ENCODE results near the gene SCYGR5.
"Not testable (repeated sequence)": the region's sequence is repeated elsewhere in the genome, so short reads cannot be mapped to it uniquely, and the experiment has no call there.

The SCYGR5 gene

GRCh38 chr2:227666631-227667170 lies at the start of gene SCYGR5:
TSS of gene SCYGR5 (plus strand) at chr2:227666804. CDS start at chr2:227666804, 0 bp downstream.
- not testable (repeated sequence) for DNase-seq (ENCODE audit: low read depth)

DNA sequence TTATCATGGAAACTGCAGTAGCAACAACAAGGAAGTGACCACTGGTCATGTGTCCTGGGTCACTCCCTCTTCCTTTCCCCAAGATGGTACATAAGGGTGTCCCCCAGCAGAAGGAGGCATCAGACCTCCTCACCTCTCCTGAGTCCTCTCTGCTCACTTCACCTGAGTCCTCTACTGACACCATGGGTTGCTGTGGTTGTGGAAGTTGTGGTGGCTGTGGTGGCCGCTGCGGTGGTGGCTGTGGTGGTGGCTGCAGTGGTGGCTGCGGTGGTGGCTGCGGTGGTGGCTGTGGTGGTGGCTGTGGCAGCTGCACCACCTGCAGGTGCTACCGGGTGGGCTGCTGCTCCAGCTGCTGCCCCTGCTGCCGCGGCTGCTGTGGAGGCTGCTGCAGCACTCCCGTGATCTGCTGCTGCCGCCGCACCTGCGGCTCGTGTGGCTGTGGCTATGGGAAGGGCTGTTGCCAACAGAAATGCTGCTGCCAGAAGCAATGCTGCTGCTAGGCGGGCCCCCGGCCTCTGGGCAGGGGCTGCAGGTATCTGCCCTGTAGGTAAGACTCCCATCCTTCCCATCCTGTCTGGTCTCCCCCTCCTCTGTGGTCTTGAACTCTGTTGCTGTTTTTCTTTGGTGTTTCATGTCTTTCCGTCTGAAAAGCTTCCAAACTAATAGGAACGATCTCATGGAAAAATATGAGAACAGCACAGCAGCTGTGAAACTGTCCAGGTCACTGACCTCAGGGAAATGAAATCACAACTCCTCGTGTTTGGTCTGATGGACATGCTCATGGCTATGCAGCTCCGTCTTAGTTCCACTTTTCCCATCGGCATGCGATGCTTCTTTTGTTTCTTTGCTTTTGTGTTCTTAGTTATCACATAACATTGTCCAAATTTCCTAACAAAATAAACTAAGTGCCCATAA lies 49.0 kb upstream of the SCYGR5 start, which contains the start of gene SCYGR4:
Gene SCYGR4 (plus strand): TSS at position 183 of the 915 bp plus-strand sequence. CDS start 0 bp downstream, at position 183.
- no peak for DNase-seq (ENCODE audit: low read depth)

DNA sequence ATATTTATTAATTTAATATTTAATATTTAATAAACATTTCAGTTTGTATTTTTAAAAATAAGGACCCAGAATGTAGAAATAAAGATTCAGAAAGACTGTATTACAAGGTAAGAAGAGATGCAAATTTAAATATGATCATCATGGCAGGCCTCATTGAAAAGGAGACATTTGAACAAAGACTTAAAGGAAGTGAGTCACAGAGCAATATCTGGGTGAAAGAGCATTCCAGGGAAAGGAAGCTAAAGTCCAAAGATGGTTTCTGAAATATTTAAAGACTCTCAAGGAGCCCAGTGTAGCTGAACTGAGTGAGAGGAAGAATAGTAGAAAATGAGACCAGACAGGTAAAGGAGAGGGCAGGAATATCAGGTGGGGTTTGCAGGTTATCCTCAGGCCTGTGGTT lies 43.4 kb upstream of the SCYGR5 start:
- DNase-seq (ENCODE audit: low read depth): peak; percentile 78

GRCh38 chr2:227625420-227625819 lies 41.2 kb upstream of the SCYGR5 start:
- no peak for DNase-seq (ENCODE audit: low read depth)

- peak; percentile 61 for DNase-seq (ENCODE audit: low read depth)
These were observed 39.9 kb upstream of the SCYGR5 start for GRCh38 chr2:227626580-227627151.

DNA sequence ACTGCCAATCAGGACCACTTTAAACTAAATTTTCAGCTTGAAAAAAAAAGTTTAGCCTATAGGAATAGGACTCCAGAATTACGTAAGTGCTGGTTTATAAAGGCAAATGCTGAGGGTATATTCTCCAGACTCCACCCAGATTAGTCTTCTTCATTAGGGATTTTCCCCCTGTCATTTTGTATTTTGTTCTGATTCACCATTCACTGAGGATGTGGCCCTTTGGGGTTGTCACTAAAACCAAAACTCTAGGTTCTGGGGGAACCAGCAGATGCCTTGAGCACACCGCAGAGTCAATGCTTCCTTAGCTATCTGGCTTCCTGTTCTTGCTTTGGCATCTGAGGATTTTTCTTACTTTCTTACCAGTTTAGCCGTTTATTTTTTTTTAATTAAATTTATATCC lies 38.8 kb upstream of the SCYGR5 start:
- no peak for DNase-seq (ENCODE audit: low read depth)

DNA sequence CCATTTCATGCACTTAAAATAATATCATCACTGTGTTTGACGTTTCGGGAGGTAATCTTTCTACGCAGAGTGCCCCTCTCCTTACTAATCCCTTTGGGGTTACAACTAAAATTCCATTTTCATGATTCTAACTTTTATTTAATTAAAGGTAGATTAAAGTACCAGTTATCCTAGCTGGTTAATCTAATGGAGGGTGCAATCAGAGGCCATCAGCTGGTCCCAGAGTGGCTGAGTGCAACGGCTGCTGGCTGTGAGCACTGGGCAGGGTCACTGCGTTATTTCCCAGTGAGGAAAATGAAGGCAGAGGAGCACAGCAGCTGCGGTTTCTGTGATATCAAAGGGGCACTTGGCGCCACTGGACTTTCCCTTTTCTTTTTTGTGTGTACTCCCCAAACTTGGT lies 37.2 kb upstream of the SCYGR5 start:
- no peak for DNase-seq (ENCODE audit: low read depth)

DNA sequence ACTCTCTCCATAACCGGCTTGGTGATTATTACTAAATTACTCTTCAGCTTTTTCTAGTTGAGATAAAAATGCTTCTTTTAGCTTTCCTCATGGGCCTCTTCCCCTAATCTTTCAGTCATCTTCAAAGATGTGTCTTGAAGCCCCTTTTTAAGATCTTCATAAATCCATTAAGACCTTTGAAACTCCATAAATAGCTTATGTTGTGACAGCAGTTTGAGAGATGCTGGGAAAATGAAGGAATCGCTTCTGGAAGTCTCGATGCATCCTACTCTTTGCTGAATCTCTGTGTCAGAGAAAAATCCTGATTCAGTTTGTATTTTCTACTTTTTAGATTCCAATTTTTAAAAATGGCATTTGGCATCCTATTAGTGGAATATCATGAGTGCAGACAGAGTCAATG lies 36.3 kb upstream of the SCYGR5 start:
- DNase-seq (ENCODE audit: low read depth): no peak

GRCh38 chr2:227632827-227633226 lies 33.8 kb upstream of the SCYGR5 start:
- no peak for DNase-seq (ENCODE audit: low read depth)

DNA sequence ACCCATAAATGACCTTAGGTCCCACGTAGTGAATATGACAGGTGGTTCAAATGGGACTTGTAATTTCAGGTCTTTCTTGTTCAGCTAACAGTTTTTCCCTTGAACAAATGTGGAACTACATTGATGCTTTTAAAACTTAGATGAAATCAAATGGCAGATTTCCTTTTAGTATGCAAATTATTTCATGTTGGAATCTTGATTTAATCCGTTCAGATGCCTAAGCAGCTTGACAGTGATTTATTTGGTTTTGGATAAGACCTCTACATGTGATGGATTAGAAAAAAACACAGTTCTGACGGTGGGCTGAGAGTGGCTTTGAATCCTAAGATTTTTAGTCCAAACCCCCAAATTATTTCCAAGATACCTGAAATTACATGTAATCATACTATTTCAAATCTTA lies 32.4 kb upstream of the SCYGR5 start:
- DNase-seq (ENCODE audit: low read depth): no peak

DNA sequence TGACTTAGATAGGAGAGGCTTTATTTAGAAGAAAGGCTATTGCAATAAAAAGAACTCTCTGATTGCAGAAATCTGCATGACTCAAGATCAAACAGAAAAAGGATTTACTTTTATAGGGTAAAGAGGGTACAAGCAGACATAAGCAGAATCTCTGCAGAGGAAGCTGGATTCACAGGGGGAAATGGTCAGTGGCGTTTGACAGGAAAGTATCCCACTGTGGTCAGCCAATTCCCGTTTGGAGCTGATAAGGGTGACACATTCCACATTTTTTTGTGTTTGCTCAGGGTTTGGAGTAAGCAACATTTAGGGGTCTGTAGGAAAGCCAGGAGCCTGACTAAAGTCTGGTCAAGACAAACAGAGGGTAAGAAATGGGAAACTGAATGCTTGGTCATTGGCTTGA lies 23.9 kb upstream of the SCYGR5 start:
- no peak for DNase-seq (ENCODE audit: low read depth)

DNA sequence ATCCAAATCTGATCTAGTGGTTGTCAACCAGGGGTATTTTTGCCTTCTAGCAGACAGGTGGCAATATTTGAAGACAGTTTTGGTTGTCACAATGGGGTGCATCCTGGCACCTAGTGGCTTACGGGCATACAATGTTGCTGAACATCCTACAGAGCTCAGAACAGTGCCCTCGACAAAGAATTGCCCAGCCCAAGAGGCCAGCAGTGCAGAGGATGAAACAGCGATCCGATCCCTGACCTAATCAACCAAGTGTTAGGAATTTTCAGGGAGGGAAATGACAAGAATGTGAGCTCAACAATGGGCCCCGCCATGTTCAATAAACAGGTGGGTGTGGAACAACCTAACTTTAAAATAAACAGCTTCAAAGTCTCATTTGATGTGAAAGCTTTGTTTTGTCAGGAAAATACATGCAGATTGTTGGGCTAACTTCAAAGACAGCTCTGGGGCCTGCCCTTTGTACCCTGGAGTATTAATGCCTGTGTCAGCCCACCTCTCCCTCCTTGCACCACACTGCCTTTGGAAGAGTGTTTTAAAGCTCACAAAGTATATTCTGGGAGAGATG lies 22.5 kb upstream of the SCYGR5 start:
- no peak for DNase-seq (ENCODE audit: low read depth)

GRCh38 chr2:227653419-227653818 lies 13.2 kb upstream of the SCYGR5 start:
- no peak for DNase-seq (ENCODE audit: low read depth)

GRCh38 chr2:227654426-227654825 lies 12.2 kb upstream of the SCYGR5 start:
- DNase-seq (ENCODE audit: low read depth): no peak

DNA sequence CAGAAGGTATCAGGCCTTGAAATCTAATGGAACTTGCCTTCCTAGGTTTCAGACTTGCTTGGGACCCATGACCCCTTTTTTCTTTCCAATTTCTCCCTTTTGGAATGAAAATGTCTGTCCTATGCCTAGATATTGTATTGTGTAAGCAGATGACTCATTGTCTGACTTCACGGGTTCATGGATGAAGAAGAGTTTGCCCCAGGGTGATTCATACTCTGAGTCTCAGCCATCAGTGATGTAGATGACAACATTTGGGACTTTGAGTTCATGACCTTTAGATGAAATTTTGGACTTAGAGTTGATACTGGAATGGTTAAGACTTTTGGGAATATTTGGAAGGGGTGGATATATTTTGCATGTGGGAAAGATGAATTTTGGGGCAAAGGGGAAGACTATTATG lies 11.2 kb upstream of the SCYGR5 start:
- peak; percentile 94 for DNase-seq (ENCODE audit: low read depth)

GRCh38 chr2:227657199-227657845 lies 9.3 kb upstream of the SCYGR5 start:
- DNase-seq (ENCODE audit: low read depth): no peak

DNA sequence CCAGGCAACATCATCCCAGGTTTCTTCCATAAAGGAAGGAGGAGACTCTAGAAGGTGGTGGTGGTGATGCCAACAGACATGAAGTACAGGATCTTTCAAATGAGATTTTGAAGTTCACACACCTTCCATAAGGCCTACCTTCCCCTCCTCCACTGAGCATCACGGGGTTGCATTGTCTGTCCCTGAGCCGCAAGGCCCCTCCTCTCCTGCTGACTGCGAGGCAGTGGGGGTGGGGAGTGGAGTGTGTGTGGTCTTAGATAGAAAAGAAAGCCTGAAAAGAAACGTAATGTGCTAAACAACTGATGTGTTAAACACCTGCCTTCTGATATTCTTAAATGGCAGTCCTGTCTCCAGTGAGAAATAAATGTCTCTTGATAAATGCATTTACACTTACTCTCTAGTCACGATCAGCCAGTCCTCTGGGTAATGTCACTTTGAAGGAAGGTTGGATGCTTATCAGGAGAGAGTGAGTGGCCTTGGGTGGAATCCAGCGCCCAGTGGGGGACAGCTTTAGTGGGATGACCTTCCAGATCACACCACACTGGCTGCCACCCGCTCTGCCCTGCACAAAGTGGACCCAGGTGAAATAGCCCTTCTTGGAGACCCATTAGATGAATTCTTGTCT lies 5.5 kb upstream of the SCYGR5 start:
- DNase-seq (ENCODE audit: low read depth): no peak

DNA sequence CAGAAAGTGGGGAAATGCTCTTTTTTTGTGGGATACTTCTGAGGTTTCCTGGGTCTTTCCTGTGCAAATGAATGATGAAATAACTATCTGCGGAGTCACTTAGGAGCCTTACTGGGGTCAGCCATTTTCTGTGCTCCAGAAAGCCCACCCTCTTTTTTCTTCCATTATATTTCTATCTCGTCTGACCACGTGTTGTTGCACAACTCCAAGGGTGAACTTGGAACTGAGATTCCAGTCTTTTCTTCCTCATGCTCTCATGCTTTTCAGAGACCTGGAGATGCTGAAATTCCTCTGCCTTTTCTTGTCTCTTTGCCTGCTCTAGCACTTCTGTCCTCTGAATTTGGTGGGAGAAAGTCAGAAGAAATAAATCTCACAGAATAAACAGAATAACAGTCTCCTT lies 4.8 kb upstream of the SCYGR5 start:
- no peak for DNase-seq (ENCODE audit: low read depth)

DNA sequence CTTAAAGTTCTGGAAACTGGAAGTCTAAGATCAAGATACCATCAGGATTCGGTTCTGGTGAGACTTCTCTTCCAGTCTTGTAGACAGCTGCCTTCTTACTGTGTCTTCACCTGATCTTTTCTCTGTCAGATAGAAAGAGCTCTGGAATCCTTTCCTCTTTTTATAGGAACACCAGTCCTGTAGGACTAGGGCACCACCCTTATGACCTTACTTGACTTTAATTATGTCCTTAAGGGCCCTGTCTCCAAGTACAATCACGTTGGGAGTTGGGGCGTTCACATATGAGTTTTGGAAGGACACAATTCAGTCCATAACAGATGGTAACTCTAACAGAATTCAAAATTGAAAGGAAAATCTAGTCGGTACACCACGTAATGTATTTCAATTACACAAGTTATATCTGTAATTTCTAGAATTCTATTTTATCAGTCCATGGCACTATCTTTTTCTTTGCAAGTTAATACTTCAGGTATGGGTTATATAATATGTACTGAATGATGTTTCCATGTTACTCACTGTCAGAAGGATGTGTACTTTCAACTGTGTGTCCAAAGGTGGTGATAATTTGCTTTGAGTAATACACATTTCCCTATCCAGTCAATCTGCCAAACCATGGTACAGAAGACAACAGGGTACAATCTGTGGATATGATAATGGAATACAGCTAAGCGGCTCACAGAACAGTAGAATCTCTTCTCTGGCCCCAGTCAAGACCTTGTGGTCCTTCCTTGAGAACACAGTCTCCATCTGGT lies 1.2 kb upstream of the SCYGR5 start:
- no peak for DNase-seq (ENCODE audit: low read depth)

- no peak for DNase-seq (ENCODE audit: low read depth)
These were observed 4.7 kb downstream of the SCYGR5 start for GRCh38 chr2:227671170-227671905.
